GM20000 (cell line): ENCODE results near the gene B4GALT6.

Experiments used
- DNase-seq: peaks from one replicate; pipeline ENCODE4 v3.0.0; 2012; ENCODE audit warnings: low spot score
- TF ChIP-seq, protein P1 (sequence below): IDR thresholded peaks from 2 replicates; pipeline ENCODE4 v1.5.1; 2012; ENCODE audit warnings: mild to moderate bottlenecking, control low read depth; ENCODE audit errors: extremely low read depth, missing control alignments

B4GALT6 gene

DNA sequence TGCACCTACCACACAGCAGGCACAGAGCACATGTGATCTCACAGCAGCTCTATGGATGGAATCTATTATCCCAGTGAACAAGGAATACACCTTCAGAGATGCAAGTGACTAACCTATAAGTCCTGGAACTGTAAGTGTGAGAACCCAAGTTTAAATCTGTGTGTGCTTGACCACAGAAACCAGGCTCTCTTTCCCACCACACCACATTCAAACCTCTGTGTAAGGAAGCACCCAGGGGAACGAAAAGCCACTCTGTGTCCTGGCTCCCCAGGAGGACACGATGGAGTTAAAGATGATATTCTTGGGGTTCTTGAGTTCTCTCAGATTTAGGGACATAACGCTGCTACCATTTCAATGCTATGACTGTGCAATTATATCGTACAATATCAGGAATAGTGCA is 53.8 kb downstream of the B4GALT6 start:
- DNase-seq, result no peak
- TF ChIP-seq, protein P1, sequence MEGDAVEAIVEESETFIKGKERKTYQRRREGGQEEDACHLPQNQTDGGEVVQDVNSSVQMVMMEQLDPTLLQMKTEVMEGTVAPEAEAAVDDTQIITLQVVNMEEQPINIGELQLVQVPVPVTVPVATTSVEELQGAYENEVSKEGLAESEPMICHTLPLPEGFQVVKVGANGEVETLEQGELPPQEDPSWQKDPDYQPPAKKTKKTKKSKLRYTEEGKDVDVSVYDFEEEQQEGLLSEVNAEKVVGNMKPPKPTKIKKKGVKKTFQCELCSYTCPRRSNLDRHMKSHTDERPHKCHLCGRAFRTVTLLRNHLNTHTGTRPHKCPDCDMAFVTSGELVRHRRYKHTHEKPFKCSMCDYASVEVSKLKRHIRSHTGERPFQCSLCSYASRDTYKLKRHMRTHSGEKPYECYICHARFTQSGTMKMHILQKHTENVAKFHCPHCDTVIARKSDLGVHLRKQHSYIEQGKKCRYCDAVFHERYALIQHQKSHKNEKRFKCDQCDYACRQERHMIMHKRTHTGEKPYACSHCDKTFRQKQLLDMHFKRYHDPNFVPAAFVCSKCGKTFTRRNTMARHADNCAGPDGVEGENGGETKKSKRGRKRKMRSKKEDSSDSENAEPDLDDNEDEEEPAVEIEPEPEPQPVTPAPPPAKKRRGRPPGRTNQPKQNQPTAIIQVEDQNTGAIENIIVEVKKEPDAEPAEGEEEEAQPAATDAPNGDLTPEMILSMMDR, result no peak

DNA sequence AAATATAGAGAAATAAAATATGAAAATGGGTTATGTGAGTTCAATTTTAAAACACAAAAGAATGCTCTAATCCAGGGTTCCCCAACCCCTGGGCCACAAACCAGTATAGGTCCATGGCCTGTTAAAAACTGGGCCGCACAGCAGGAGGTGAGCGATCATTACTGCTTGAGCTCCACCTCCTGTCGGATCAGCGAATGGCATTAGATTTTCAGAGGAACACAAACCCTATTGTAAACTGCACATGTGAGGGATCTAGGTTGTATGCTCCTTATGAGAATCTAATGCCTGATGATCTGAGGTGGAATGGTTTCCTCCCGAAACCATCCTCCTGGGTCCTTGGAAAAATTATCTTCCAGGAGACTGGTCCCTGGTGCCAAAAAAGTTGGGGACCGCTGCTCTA is 58.0 kb downstream of the B4GALT6 start:
- TF ChIP-seq, protein P1, result no peak
- DNase-seq, result no peak

DNA sequence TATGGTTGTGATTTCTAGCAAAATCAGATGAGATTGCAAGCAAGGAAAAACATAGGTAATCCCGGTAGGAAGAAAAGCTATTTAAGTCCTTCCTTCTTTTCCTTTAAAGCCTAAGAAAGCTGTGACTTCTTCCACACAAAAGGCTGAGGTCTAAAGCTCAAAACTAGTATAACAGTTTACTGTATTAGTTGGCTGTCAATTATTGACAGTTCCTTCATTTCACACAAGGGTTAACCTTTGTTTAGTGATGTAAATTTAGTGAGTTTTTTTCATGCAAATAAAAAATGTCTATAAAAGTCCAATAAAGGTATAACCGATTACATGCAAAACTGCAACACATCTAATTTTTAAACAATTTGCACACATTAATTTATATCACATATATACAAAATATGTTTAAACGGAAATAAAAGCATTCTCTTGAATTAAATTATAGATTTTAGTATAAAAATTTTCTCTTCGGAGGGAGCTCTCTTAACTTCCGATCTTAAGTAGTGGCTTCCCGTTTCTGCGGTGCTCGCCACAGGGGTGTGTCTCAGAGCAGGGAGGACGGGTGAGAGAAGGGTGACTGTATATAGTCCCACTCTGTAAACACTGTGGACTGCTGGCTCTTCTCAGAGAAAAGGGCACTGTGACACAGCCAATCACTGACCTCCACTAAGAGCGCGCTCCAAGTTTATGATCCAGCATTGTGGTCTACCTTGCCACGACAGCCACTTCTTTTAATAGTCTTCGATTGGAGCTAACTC is 59.3 kb downstream of the B4GALT6 start:
- TF ChIP-seq, protein P1, result no peak
- no peak for DNase-seq

DNA sequence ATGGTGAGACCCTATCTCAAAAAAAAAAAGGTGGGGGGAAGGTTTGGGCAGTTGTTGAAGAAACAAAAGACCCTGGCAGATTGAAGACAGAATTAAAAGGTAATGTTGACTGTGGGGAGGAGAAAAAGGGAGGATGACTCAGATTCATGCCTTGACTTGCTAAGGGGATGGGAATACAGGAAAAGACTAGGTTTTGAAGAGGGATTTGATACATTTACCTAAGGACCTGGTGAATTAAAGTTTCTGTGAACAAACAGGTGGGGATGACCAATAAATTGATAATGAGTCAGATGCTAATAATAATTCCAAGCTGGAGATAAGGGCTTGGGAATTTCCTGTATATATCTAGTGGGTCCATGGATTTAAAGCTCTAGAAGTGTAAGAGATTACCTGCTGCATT is 65.1 kb downstream of the B4GALT6 start:
- TF ChIP-seq, protein P1, result no peak
- DNase-seq, result no peak

DNA sequence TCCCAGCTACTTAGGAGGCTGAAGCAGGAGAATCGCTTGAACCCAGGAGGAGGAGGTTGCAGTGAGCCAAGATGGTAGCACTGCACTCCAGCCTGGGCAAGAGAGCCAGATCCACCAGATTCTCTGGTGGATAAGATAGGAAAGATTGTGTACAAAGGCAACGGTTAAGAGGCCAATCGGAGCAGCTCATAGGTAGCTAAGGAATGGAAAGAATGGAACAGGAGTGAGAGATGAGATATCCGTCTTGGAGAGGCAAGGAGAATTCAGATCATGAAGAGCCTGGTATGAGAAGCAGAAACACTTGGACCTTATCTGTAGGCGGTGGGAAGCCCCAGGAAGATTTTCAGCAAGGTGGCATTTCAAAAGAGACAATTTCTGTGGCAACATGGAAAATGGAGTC is 65.6 kb downstream of the B4GALT6 start:
- no peak for DNase-seq
- TF ChIP-seq, protein P1, result no peak

DNA sequence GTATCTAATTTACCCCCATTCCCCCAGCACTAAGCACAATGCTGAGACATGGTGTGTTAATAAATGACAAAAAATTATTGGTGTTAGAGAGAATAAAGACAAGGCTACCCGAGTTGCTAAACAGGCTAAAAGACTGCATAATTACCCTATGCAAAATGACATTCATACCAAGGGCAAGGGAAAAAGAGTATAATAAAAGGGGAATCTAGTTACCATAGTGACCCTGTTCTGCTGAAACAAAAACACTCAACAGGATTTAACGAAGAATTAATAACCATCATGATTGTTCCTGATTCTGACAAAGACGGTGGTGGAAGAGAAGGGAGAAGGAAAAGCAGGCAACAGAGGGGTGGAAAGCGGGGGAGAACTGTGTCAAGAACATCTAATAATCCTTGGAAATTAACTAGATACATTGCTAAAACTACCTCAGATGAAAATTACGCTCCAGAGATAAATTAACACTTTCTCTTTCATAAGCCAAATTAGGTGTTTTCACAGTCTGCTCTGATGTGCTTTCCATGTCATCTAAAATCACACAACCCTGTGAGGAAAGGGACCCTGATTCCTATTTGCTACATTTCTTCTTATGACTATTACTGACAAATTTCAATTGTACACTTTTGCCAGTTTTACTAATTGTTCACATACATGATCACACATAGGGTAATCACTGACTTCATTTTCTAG is 67.2 kb downstream of the B4GALT6 start:
- no peak for DNase-seq
- TF ChIP-seq, protein P1, result no peak

DNA sequence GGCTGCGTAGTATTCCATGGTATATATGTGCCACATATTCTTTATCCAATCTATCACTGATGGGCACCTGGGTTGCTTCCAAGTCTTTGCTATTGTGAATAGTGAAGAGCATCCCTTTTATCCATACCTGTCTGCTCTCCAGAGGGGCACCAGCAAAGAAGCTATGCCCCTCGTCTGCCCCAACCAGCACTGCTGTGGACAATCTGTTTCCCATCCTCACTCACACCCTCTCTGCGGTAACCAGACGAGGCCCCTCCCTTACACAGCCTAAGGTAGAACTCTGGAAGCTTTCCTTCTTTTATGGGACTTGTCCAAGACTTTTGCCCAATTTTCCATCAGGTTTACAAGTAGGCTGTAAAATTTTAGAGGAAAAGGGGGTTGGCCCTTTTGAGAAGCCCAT is 67.8 kb downstream of the B4GALT6 start:
- TF ChIP-seq, protein P1, result no peak
- no peak for DNase-seq
